ENCODE data around the gene KCNC4. TPM values are rescaled to one million over a fixed set of nuclear protein-coding genes. Genes with fewer than 3 reads are reported as not detected.

The KCNC4 gene
- 10 to 100 TPM in 1 of 3 donors, 1 to 10 TPM in 2; 3.8 to 12.6 (median 5.2) TPM for total RNA-seq

- DNase-seq (ENCODE audit: low spot score in 2 of 2) = peak; percentile 83 to 87
- H3K4me3 ChIP-seq = peak within 1 kb of the TSS; percentile 79 to 98 (median 90)
- no peaks in the 10 kb centered on the region for H3K36me3 ChIP-seq
- peak in 2 of 3 donors; percentile 33 to 55 for TF ChIP-seq POLR2AphosphoS5 (IDR thresholded peaks at IDR 0.05)
- TF ChIP-seq POLR2A (IDR thresholded peaks at IDR 0.05) = no peak
- no peaks in the 10 kb centered on the region for H3K27me3 ChIP-seq
- H3K4me1 ChIP-seq = peaks cover 3 to 14% of the 10 kb centered on the region in 2 donors
- H3K9me3 ChIP-seq = no peaks in the 10 kb centered on the region
- H3K27ac ChIP-seq = peak within 1 kb of the TSS; percentile 95 to 96
- intact Hi-C loops (cut with DNase I; ENCODE audit: low total_unique reads) = loop anchor here (5.0 kb wide), 1 partner anchor 202 kb away; no protein-coding TSS in a partner anchor
Observed at GRCh38 chr1:110209715-110210603, at the start of gene KCNC4. TSS of gene KCNC4 (plus strand) at chr1:110210314. CDS start at chr1:110211500, 1,186 bp downstream.

DNA sequence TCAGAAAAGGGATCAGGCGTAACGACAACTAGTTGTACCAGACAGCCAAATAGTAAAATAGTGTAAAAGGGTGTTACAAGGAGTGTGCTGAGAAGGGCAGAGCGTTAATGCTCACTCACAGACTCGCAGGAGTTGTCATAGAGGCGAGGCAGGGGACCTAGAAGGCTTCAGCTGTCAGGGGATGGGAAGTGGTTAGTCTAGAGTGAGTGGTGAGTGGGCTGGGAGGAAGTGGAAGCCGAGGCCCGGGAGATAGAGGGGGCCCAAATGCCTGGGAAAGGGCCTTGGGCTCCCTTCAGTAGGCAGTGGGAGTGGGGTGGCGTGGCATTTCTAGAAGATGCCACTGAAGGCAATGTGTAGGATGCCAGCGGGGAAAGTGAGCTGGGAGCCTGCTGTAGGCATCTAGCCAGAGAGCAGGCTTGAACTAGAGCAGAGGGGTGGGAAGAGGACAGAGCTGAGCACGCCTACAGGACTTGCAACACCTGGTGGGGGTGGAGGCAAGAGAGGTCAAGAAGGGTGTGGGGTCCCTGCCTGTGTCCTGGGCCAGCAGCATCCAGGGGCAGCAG lies 49.5 kb upstream of the KCNC4 start:
- no peak for DNase-seq (ENCODE audit: low spot score in 2 of 2)
- Histone ChIP-seq H3K4me3 (no peak overlapping the region), H3K9me3 (no peaks in the 10 kb centered on the region), H3K27ac (no peak overlapping the region), H3K4me1 (no peaks in the 10 kb centered on the region), H3K27me3 (peaks cover 0 to 4% of the 10 kb centered on the region in 2 donors), H3K36me3 (no peaks in the 10 kb centered on the region)
- TF ChIP-seq CTCF (IDR thresholded peaks at IDR 0.05) (no peak), POLR2A (IDR thresholded peaks at IDR 0.05) (no peak)
- intact Hi-C loops (cut with DNase I; ENCODE audit: low total_unique reads) = no loop called here

- TF ChIP-seq CTCF (IDR thresholded peaks at IDR 0.05) = no peak
- TF ChIP-seq POLR2AphosphoS5 (IDR thresholded peaks at IDR 0.05) = no peak
- no peak for TF ChIP-seq POLR2A (IDR thresholded peaks at IDR 0.05)
- intact Hi-C loops (cut with DNase I; ENCODE audit: low total_unique reads) = no loop called here
- no peak overlapping the region for H3K4me3 ChIP-seq
Observed at GRCh38 chr1:110161165-110161564, 48.9 kb upstream of the KCNC4 start.

DNA sequence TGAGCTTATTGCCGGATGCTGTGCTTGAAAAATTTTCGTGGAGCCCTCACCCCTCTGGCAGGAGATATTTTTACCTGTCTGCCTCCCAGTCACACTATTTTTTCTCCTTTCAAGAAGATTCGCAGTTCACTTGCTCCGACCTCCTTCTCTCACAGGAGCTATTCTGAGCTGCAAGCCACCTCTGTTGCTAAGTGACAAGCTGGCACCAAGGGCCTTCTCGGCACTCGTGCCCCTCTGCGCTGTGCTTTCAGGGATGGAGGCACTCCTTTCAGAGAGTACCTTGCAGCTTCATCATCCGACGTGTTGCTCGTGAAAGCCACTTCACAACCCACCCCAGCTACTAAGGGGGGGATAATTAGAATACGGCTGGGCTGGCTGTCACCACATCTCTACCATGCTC lies 48.3 kb upstream of the KCNC4 start:
- no peaks in the 10 kb centered on the region for H3K9me3 ChIP-seq
- peaks cover 0 to 4% of the 10 kb centered on the region in 2 donors for H3K27me3 ChIP-seq
- intact Hi-C loops (cut with DNase I; ENCODE audit: low total_unique reads) = no loop called here

More at GRCh38 chr1:110161165-110161564, 48.9 kb upstream of the KCNC4 start:
- no peaks in the 10 kb centered on the region for H3K4me1 ChIP-seq
- H3K9me3 ChIP-seq = no peaks in the 10 kb centered on the region
- no peak overlapping the region for H3K27ac ChIP-seq
- H3K27me3 ChIP-seq = peaks cover 0 to 4% of the 10 kb centered on the region in 2 donors
- H3K36me3 ChIP-seq = no peaks in the 10 kb centered on the region
- DNase-seq (ENCODE audit: low spot score in 2 of 2) = no peak

DNA sequence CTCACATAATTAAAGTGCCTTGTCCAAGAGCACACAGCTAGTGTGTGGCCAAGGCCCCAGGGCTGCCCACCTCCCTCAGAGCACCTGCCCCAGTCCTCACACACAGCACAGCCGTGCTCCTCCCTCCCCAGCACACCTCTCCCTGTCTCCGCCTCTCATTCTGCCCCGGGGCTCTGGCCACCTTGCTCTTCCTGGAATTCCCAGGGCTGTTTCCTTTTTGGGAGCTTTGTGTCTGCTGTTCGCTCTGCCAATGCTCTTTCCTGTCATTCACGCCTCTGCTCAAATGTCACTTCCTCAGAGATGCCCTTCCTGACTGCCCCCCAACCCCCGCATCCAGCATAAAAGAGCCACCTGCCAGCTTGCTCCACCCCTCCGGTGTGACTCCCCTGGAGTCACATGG lies 46.5 kb upstream of the KCNC4 start:
- TF ChIP-seq POLR2AphosphoS5 (IDR thresholded peaks at IDR 0.05) (no peak), CTCF (IDR thresholded peaks at IDR 0.05) (no peak), POLR2A (IDR thresholded peaks at IDR 0.05) (no peak)
- Histone ChIP-seq H3K4me1 (no peaks in the 10 kb centered on the region), H3K9me3 (no peaks in the 10 kb centered on the region), H3K27me3 (peaks cover 0 to 4% of the 10 kb centered on the region in 2 donors), H3K27ac (no peak overlapping the region), H3K4me3 (no peak overlapping the region), H3K36me3 (no peaks in the 10 kb centered on the region)
- DNase-seq (ENCODE audit: low spot score in 2 of 2) = no peak
- intact Hi-C loops (cut with DNase I; ENCODE audit: low total_unique reads) = no loop called here

More for the DNA sequence above, 48.3 kb upstream of the KCNC4 start:
- H3K36me3 ChIP-seq = no peaks in the 10 kb centered on the region
- no peak overlapping the region for H3K4me3 ChIP-seq
- H3K27ac ChIP-seq = no peak overlapping the region
- TF ChIP-seq POLR2A (IDR thresholded peaks at IDR 0.05) (no peak), CTCF (IDR thresholded peaks at IDR 0.05) (no peak), POLR2AphosphoS5 (IDR thresholded peaks at IDR 0.05) (no peak)
- DNase-seq (ENCODE audit: low spot score in 2 of 2) = no peak
- no peaks in the 10 kb centered on the region for H3K4me1 ChIP-seq
